NCI-H1436 treated with DMSO at 0.1 percent for 48 hours (cell line): ENCODE data around the gene MAGEL2.
"Not testable (repeated sequence)": the region's sequence is repeated elsewhere in the genome, so short reads cannot be mapped to it uniquely, and the experiment has no call there.

Source experiments
- DNase-seq: peaks from one replicate; lab custom pipeline; 2025; lab: John Stamatoyannopoulos, UW

The MAGEL2 gene

DNA sequence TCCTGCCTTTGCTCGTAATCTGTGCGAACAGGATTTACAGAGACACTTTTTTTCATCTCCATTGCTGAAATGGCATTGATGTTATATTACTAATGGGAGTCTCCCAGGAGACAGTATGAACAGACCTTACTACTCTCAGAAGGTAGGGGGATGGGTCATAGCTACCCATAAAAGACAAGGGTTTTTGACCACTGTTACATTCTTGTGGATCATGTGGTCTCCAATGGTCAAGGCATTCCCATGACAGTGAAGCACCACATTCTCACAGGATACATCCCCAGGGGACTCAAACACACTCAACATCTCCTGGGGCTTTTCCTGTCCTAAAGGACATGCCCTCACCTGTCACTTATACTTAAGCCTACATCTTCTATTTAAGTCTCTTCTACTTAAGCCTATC is 41.4 kb downstream of the MAGEL2 start:
- no peak for DNase-seq

DNA sequence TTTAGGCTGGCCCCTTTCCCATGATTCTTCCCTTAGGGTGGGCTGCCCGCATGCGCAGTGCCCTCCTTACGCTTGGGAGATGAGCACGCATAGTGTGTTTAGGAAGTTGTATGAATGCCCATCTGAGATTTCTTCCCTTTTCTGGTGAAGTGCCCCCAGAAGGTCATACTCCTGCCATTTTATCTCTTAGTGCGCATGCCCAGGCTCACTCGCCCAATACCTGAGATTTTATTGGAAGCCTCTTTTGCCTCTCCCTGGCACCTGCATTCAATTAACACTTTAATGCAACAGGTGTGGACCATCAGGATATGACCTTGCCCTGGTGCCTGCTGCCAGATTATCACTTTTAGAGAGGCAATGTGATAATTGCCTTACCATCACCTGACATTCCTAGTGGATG is 45.5 kb downstream of the MAGEL2 start:
- DNase-seq = no peak

DNA sequence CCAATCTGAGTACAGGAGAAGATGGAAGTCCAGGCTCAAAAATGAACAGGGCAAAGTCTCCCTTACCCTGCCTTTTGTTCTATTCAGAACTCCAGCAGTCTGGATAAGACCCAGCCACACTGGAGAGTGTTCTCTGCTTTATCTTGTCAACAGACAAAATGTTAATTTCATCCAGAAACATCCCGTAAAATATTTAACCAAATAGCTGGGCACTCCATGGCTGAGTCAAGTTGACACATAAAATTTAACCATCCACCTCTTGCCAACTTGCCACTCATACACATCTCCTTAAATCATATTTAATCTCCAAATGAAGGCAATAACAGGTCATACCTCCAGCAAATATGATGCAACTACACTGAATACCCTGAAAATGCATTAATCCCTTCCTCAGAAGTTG is 48.6 kb downstream of the MAGEL2 start:
- no peak for DNase-seq

DNA sequence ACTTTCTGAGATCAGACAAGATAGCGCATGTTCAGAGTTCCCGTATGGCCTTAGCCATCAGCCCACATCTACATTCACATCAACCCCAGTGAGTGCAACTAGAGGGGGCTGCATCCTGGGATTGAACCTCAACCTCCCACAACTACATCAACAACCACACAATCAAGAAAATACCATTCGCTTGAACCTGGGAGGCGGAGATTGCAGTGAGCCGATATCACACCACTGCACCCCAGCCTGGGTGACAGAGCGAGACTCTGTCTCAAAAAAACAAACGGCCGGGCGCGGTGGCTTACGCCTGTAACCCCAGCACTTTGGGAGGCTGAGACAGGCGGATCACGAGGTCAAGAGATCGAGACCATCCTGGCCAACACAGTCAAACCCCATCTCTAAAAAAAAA is 50.4 kb downstream of the MAGEL2 start:
- DNase-seq = not testable (repeated sequence)

DNA sequence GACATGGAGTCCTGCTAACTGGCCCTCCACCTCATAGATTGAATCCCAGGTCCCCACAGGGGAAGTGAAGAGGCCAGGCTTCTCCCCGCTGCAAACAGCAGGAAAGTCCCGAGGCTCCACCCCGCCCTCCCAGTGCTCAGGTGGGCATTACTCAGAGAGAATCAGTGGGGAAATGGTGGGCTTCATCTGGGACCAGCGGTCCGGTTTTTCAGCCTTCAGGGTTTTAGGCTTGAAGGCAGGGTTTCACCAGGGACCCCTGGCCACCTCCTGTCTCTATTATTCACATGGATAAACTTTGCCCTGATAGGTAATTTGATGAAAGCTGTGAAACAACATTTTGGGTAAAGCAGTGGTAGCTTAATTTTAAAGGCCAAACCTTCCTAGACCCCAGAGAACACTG is 50.9 kb downstream of the MAGEL2 start:
- no peak for DNase-seq

DNA sequence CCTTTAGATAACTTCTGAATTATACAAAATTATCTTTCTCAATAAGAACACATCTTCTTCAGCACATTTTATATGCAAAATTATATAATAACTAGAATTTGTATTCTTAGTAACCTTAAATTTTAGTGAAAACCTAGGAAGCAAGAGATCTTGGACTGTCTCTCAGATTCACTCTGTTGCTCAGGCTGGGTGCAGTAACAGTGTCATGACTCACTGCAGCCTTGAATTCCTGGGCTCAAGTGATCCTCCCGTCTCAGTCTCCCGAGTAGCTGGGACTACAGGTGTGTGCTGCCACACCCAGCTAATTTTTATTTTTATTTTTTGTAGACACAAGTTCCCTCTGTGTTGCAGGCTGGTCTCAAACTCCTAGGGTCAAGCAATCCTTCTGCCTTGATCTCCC is 52.3 kb downstream of the MAGEL2 start:
- DNase-seq = no peak

DNA sequence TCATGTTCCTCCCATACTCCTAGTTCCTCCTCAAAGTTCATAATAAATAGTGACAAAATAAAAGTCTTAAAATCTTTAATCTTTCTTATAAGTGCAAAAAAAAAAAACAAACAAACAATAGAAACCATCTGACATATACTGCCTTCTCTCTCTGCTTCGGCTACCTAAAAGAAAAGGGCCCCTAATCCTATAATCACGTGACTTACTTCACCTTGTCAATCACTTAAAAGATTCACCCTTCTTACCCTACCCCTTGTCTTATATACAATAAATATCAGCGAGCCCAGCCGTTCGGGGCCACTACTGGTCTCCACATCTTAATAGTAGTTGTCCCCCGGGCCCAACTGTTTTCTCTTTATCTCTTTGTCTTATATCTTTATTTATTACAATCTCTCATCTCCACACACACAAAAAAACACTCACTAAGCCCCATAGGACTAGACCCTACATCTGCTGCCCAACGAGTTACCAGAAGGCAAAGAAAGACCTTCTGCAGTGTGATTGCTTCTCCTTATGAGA is 53.4 kb downstream of the MAGEL2 start:
- DNase-seq = no peak
